Measurements from ENCODE around the gene SLC7A6OS. TPM values are rescaled to one million over a fixed set of nuclear protein-coding genes. Genes with fewer than 3 reads are reported as not detected.

SLC7A6OS gene
- total RNA-seq, 1 donor from 2014 or later: 5.8 TPM

DNA sequence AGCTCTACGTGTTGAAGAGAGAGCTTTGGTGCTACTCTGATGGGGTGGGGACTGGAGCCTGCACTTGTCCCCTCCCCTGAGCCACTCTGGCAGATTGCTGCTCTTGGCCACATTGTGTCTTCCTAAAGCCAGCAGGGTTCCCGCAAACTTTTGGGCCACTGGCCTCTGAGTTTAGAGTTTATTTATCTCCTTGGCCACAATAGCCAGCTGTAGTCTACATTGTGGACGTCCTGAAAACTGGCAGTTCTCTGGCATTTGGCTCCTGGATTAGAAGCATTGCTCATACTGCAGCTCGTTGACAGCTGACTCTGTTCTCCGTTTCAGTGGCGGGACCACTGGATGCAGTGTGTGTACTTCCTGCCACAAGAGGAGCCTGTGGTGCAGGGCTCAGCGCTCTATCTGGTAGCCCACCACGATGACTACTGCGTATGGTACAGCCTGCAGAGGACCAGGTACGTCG, 34.6 kb upstream of the SLC7A6OS start:
- peak; percentile 78 for ATAC-seq
- DNase-seq (ENCODE audit: low spot score): peak; percentile 84

DNA sequence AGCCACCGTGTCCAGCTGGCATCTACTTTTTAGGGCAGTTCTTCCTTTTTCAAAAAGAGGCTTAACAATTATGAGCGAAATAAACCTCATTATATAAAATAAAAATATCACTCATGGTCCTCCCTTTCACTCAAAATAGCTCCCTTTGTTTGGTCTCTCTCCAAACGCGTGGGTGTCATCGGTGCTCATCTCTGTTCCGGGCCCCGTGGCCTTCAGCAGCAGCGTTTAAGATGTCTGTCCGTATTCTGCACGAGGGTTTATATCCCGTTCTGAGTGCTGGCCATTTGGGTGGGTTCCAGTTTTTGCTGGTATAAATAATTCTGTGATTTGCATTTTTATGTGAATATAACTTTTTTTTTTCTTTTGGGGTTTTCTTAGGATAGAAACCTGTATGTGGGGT, 33.5 kb upstream of the SLC7A6OS start:
- no peak for DNase-seq (ENCODE audit: low spot score)
- no peak for ATAC-seq

DNA sequence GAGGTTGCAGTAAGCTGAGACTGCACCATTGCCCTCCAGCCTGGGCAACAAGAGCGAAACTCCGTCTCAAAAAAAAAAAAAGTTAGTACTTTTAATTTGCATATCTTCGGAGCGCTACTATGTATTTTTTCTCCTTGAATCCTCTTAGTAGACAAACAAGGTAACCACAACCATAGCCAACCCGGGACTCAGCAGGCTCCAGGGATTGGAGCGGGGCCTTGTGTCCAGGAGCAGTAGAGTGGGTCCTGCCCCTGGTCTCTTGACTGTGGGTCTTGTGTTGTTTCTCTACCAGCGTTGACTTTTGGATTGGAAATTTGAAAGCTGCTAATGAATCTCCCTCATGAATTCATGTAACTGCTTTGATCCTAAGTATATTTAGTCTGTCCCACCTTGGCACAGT, 32.4 kb upstream of the SLC7A6OS start:
- ATAC-seq (no peak), DNase-seq (ENCODE audit: low spot score) (no peak)

DNA sequence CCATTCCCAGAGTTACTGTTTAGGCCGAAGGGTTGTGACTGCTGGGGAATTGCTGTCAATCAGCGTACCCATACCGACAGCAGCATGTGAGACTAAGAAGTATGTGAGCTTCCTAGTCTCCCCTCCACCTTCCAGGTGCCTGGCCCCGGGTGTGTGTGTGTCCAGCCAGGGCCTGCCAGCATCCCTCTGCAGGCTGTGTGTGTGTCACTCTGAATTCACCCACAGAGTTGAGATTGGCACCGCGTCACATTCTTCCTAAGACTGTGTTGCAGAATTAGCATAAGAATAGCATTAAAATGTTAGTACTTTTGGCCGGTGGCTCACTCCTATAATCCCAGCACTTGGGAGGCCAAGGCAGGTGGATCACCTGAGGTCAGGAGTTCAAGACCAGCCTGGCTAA, 31.9 kb upstream of the SLC7A6OS start:
- ATAC-seq: no peak

DNA sequence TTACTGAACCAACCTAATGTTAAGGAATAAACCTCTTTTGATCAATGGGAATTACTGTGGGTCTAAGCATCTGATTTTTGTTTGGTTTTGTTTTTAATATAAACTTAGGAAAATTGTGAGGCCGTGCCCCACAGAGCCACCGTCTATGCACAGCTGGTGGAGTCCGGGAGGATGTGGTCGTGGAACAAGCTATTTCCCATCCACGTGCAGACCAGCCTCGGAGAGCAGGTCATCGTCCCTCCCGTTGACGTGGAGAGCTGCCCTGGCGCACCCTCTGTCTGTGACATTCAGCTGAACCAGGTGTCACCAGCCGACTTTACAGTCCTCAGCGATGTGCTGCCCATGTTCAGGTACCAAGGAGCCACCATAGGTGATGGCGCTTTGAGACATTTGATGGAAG, 28.5 kb upstream of the SLC7A6OS start:
- ATAC-seq (no peak), DNase-seq (ENCODE audit: low spot score) (no peak)

More for the DNA sequence above, 31.9 kb upstream of the SLC7A6OS start:
- no peak for DNase-seq (ENCODE audit: low spot score)

DNA sequence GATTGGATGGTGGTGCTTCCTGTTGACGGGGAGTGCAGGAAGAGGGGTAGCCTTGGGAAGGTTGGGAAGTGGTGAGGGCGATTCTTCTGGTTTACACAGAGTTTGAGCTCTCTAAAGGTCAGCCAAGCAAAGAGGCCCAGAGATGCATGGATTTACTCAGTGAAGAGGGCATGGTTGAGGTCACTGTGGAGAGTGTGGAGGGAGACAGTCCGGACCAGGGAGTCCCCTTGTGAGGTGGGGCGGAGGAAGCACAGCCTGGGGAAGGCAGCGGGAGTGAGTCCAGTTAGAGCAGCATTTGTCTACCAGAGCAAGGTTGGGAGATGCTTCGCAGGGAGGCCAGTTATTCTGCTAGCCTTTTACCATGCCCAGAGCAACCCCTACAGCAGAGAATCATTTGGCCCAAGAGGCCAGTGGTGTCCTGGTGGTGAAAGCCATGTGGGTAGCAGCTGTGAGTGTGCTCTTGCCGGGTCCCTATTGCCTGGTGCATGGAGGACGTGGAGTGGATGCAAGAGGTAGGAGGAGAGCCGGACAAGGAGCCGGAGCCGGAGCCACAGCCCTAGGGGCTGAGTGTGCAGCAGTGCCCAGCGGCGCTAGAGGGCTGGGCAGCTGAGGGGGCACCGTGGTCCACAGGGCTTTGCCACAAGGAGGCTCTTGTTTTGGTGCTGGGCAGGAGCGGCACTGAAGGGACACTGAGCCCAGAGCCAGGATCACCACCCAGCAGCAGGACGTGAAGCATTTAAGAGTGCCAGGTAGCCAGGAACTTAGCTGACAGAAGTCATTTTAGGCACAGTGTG, 27.8 kb upstream of the SLC7A6OS start:
- no peak for DNase-seq (ENCODE audit: low spot score)
- no peak for ATAC-seq

DNA sequence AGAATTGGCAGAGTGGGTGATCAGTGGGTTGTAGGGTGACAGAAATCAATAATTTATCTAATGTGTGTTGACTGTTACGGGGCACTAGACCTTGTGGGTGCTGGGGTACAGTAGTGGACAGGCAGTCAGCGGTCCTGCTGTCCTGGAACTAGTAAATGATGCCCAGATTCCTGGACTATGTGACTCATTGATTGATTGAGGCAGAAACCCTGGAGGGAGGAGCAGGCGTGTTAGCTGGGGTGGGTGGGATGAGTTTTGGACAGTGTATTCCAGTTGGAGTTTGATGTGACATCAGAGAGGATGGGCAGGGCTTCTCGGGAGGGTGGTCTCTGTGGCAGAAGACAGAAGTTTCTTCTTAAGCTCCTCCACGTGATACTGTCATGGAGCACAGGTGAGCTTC, 24.4 kb upstream of the SLC7A6OS start:
- no peak for DNase-seq (ENCODE audit: low spot score)
- ATAC-seq: peak; percentile 22

DNA sequence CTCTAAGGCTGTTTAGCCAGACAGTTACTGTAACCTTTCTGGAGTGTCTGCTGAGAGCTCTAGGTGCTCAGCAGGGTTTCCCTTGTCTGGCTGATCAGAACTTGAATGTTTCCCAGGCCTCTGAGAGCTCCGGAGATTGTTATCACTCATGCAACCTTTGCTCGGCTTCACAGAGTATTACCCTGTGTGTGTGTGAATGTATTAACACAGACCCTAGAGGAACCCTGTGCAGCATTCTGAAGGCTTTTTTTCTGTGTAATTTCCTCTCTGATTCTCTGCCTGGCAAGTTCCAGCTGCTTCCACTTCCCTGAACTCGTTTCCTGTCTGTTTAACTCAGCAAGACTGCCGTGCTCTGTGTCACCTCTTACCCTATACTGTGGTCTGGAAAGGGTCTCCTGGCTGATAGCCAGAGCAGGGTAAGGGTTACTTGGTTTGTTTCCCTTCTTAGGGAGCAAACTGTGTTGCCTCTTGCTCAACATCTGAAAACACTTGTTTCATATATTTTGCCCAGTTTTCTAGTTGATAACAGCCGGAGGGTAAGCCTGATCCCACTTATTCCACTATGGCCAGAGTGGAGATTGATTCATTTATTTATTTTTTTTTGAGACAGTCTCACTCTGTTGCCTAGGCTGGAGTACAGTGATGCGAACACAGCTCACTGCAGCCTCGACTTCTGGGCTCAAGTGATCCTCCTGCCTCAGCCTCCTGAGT, 21.8 kb upstream of the SLC7A6OS start:
- peak; percentile 61 for DNase-seq (ENCODE audit: low spot score)
- ATAC-seq: peak; percentile 74

DNA sequence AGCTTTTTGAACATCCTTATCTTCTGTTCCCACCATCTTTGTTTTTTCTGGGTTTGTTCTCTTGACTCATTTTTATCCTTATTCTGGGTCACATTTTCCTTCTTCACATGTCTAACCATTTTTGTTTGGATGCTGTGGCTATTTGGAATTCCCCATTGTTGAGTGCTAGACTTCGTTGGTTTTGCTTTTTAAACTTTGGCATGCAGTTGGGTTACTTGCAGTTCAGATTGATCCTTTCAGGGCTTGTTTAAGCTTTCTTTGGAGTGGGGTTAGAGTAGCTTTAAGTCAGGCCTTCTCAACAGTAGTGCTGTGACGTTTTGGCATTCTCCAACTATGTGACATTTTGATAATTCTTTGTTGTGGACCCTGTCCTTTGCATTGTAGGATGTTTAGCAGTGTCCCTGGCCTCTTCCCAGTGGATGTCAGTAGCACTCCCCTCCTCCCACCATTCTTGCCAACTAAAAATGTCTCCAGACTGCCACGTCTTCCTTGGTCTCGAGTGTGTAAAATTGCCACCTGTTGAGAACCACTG, 21.2 kb upstream of the SLC7A6OS start:
- ATAC-seq: peak; percentile 35
- DNase-seq (ENCODE audit: low spot score): no peak

DNA sequence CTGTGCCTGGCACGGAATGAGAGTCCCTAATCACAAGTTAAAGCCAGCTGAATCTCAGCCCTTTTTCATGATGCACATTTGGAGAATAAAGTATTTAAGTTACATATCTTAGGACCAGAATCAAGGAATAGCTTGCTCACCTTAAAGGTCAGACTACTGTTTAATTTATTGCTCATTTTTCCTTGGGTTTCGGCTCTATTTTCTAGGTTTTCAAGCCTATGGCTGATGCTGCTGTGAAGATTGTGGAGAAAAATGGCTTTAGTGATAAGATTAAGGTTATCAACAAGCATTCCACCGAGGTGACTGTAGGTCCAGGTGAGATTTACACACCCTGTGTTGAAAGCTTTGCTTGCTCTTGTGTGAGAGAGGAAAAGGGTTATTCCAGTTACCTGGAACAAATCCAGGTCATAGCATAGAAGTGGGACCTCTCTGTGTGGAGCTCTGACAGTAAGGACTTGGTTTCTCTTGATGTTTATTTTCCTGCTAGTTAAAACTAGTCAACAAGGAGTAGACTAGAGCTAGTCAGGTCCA, 18.2 kb upstream of the SLC7A6OS start:
- ATAC-seq (no peak), DNase-seq (ENCODE audit: low spot score) (no peak)

DNA sequence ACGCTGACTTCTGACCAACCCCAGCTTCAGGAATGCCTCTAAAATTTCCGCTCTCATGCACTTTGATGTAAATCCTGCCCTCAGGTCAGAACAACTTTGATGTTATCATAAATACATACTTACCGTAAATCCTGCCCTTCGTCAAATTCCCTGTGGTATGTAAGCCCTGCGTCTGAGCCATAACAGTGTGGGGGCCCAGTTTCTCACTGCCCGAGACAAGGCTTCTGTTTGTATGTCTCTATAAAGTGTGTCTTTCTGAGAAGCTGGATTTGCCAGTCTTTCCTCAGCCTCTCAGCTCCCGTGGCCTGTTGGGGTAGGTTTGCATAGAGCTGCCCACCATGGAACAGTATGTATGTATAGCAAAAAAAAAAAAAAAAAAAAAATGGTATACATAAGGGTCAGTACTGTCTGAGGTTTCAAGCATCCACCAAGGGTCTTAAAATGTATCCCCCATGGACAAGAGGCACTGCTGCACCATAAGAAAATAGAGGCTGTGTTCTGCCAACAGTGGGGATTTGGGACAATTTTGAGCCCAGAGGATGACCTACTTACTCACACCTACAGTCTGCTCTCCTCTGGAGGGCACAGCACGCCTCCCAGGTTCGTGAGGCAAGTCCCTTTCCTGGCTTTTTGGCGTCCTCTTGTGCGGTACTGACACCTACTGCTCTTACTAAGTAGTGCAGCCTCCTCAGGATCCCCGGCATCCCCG, 17.6 kb upstream of the SLC7A6OS start:
- DNase-seq (ENCODE audit: low spot score): peak; percentile 79
- ATAC-seq: peak; percentile 93

DNA sequence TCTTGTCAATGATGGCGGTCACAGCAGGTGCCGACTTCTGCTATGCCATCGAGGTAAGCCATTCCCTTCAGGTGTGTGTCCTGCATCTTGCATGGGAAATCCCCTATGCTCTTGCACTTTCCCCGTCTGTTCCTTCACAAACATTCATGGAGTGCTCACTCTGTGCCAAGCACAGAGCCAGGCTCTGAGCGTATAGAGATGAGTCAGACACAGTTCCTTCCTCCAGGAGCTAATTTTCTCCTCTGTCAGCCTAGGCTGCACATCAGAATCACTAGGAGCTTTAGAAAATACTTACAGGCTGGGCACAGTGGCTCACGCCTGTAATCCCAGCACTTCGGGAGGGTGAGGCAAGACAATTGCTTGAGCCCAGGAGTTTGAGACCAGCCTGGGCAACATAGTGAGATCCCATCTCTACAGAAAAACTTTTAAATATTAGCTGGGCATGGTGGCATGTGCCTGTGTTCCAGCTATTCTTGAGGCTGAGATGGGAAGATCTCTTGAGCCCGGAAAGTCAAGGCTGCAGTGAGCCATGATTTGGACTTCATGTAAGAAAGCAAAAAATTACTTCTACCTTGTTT, 14.1 kb upstream of the SLC7A6OS start:
- no peak for ATAC-seq
- DNase-seq (ENCODE audit: low spot score): no peak

DNA sequence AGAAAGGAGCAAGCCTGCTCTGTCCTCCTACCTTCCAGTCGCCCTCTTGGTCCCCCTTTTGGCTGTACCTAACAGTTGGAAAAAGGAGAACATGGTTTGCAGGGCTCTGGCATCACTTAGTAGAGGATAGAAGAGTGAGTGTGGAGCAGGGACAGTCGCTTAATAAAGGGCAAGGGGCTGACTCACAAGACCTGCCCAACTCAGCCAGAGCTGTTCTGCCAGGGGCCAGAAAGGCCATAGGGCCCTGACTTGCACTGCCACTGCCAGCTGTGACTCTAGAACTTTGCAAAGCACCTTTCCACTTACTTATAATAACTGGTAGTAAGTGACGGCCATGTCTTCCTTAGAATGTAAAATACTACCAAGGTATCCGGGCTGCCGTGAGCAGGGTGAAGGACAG, 13.6 kb upstream of the SLC7A6OS start:
- DNase-seq (ENCODE audit: low spot score) (no peak), ATAC-seq (no peak)

DNA sequence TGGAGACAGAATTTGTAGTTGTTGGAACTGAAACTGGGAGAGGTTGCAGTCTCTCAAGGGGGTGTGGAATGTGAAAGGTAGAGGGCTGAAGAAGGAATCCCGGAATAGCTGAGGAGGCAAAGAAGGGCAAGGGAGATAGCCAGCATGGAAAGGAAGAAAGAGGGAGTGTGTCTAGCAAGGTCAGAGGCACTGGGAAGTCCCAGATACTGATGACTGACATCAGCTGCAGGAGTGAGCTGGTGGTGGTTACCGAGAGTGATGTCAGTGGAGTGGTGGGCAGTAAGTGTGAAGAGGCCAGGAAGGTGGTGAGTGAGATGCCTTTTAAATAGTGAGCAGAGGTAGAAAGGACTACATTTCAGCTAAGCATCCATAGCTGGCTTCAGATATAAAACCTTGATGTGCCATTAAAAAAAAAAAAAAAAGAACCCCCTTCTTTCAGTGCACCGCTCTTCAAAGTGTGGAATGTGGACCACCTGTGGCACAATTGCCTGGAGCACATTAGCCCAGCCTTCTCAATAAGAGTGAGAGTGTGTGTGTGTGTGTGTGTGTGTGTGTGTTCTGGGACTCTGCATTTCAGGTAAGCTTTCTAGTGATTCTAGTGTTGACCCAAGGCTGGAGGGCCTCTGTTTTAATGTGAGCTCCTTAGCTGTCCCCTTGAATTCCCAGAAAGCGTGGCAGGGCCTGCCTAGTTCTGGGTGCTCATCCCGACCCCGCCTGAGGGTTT, 8.6 kb upstream of the SLC7A6OS start:
- DNase-seq (ENCODE audit: low spot score) (no peak), ATAC-seq (no peak)

DNA sequence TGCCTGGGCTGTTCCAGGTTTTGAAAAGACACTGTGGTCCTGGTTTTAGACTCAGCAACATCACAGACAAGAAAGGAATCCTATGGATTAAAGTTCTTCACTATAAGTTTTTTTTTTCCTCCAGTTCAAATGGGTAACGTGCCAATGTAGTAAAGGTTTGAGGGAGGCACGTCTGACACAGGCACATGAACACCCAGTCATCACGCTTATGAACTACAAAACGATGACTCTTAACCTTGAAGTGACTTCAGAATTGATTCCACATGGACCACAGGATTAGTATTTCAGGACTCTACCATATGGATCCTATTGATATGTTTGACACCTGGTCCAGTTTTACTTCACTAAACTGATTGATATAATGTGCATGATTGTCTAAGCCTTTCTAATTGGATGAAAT, 2.4 kb upstream of the SLC7A6OS start:
- no peak for ATAC-seq

DNA sequence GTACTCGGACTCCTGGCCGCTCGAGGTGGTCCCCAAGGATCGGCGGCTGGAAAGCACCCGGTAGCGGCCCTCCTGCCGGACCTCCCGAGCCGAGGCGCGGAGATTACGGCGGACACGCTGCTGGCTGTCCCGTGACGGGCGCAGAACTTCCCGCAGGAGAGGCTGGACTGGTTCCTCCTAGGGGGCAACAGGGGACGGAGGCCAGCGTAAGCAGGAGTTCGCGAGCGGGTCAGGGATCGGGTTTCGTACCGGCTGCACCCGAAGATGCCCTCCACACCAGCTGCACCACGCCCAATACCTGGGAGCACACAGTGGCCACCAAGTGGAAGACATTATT, 341 bp downstream of the SLC7A6OS start:
- DNase-seq (ENCODE audit: low spot score): no peak
- ATAC-seq: peak; percentile 61

More for the DNA sequence above, 2.4 kb upstream of the SLC7A6OS start:
- no peak for DNase-seq (ENCODE audit: low spot score)

DNA sequence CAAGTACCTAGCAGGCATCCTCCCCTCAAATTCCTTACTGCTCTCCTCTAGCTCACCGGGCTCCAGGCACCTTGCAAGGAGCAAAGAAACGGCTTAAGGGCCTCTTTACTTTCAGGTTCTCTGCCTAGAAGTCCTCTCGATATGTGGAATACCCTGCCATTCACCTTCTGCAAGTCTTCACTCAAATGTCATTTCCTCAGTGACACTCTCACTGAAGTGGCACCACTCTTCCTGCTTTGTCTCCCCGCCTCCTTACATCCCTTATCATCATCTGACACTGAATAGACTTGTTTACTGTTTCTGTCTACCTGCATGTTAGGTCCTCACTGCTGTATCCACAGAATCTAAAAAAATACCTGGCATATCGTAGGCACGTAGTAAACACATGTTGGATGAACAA, 947 bp downstream of the SLC7A6OS start:
- ATAC-seq (no peak), DNase-seq (ENCODE audit: low spot score) (no peak)

DNA sequence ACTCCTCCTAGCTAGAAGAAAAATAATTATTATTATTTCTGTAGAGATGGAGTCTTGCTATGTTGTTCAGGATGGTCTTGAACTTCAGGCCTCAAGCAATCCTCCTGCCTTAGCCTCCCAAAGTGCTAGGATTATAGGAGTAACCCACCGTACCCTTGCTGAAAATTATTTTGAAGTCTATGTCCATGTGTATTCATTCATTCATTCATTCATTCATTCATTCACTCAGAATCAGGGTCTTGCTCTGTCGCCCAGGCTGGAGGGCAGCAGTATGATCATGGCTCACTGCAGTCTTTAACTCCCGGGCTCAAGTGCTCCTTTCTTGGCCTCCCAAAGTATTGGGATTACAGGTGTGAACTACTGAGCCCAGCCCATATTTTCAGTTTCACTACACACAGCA, 4.1 kb downstream of the SLC7A6OS start:
- DNase-seq (ENCODE audit: low spot score) (no peak), ATAC-seq (no peak)

DNA sequence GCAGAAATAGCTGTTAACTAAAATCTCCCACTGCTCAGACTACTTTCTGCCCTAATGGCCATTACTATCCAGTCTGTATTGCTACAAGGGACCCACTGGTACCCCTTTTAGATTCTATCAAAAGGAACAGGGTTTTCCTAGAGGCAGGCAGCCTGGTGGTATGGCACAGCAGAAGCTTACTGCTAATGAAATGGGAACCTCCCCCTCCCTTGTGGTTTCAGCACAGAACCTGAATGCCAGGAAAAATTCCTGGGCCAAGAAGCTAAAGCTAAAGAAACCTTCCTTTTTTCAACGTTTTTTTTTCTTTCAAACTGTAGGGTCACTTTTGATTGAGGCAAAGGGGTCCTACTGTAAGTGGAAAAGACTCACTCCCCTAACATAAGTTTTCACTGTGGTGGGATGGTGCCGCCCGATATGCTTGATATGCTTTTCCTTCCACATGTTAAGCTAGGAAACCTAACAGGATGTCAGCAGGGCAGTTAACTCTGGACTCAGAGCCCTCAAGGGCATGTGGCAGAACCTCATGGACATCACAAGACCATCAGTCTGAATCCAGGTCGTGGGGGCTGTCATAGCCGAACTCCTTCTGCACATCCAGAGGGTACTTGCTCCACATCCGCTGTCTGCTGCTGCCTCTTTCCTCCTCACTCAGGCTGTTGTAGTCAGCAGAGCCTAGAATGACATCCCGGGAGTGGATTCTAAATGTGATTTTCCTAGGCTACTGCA, 9.8 kb downstream of the SLC7A6OS start:
- DNase-seq (ENCODE audit: low spot score): no peak
- no peak for ATAC-seq
